Stomach (tissue), 9 donors: ENCODE measurements around the gene COX8A. TPM values are rescaled to one million over a fixed set of nuclear protein-coding genes. Genes with fewer than 3 reads are reported as not detected.

ENCODE experiments used
- DNase-seq, 2 donors: peaks; one replicate each; pipeline versions ENCODE4 v3.0.0 to v3.0.0-alpha.2; 2013 to 2019
- H3K27ac ChIP-seq, 5 donors: fragments of 200-600 bp in 4 of 5; sonication (generic) in 4 of 5; one replicate each; pipeline ENCODE4 v1.5.1; 2013 to 2019; ENCODE audit warnings: mild to moderate bottlenecking in 1 of 5, moderate library complexity in 1 of 5
- H3K27me3 ChIP-seq, 3 donors: fragments of 200-600 bp; sonication (generic); one replicate each; pipeline ENCODE4 v1.5.1; 2017 to 2019; ENCODE audit warnings: mixed run types in 1 of 3
- H3K36me3 ChIP-seq, 4 donors: fragments of 200-600 bp; sonication (generic); 1 replicate in 3 of 4; 2 replicates in 1 of 4; pipeline ENCODE4 v1.5.1; 2016 to 2019
- H3K4me1 ChIP-seq, 4 donors: fragments of 200-600 bp; sonication (generic); one replicate each; pipeline ENCODE4 v1.5.1; 2016 to 2019
- H3K4me3 ChIP-seq, 4 donors: fragments of 200-600 bp; sonication (generic) in 3 of 4; one replicate each; pipeline ENCODE4 v1.5.1; 2016 to 2019; ENCODE audit warnings: mild to moderate bottlenecking in 1 of 4
- H3K9me3 ChIP-seq, 4 donors: fragments of 200-600 bp; sonication (generic); one replicate each; pipeline ENCODE4 v1.5.1; 2016 to 2019
- CTCF ChIP-seq, 7 experiments: fragments of 450-650 bp in 4 of 7; fragments of 200-600 bp in 3 of 7; sonication (generic) in 3 of 7; IDR thresholded peaks; one replicate each; pipeline ENCODE4 v1.5.1; 2016 to 2019; ENCODE audit warnings: antibody characterized with exemption in 7 of 7, control low read depth in 2 of 7, mild to moderate bottlenecking in 1 of 7
- EP300 ChIP-seq: sonication (generic); formaldehyde crosslinking; IDR thresholded peaks from one replicate; pipeline ENCODE4 v1.6.1; 2017; ENCODE audit warnings: antibody characterized with exemption
- POLR2A ChIP-seq, 4 donors: fragments of 450-650 bp; IDR thresholded peaks; one replicate each; pipeline ENCODE4 v1.6.1; 2016; ENCODE audit warnings: antibody characterized with exemption in 4 of 4, control low read depth in 2 of 4, mild to moderate bottlenecking in 1 of 4, moderate library complexity in 1 of 4
- POLR2AphosphoS5 ChIP-seq, 3 donors: sonication (generic); formaldehyde crosslinking; IDR thresholded peaks; one replicate each; pipeline ENCODE4 v1.6.1; 2016; ENCODE audit warnings: antibody characterized with exemption in 3 of 3
- WGBS, 5 donors: extraction: QIAGEN DNeasy Blood & Tissue Kit in 3 of 5; methylation state at CpG; one replicate each; pipeline versions ENCODE4 v1.1.5 to v1.1.7; 2013 to 2018; 5-methylcytosine and 5-hydroxymethylcytosine counted together
- intact Hi-C: fragments of 100-400 bp; cut with DNase I; formaldehyde crosslinking; loops from one replicate; pipeline ENCODE4 v1.15.1; 2023; ENCODE audit warnings: low total_unique reads
- polyA plus RNA-seq, 3 donors: library from polyadenylated mRNA; stranded (reverse); fragments of 200-250 nt; gene quantifications; one replicate each; pipeline ENCODE4 v1.2.3, GENCODE V29; 2013
- total RNA-seq, 5 donors: library from RNA; depleted of rRNA; stranded (reverse); fragments of >200 nt; gene quantifications; one replicate each; pipeline versions ENCODE4 v1.1.0 to v1.2.3, GENCODE V29; 2014 to 2016
- donor health status: healthy with polysubstance abuse.
- donor health status: Bipolar disorder and iron deficiency.
- donor health status: healthy.

Gene COX8A
- total and polyA plus RNA-seq, 8 donors: 107 to 1,045 (median 933) TPM

- Histone ChIP-seq H3K27me3 (peaks cover 0 to 20% (median 0%) of the 10 kb centered on the region in 3 donors), H3K4me1 (peaks cover 29 to 35% (median 32%) of the 10 kb centered on the region in 4 donors), H3K9me3 (no peaks in the 10 kb centered on the region), H3K4me3 (no peak overlapping the region), H3K27ac (no peak overlapping the region), H3K36me3 (peaks cover 30 to 74% (median 71%) of the 10 kb centered on the region in 4 donors)
- intact Hi-C loops: no loop called here
- no peak for DNase-seq
- 84 to 90% (median 90%) methylated on average over 9 to 18 of the region's 18 CpGs for WGBS, 5 donors
- no peak for TF ChIP-seq CTCF (IDR thresholded peaks at IDR 0.05)
- TF ChIP-seq POLR2A (IDR thresholded peaks at IDR 0.05): no peak
- TF ChIP-seq POLR2AphosphoS5 (IDR thresholded peaks at IDR 0.05): no peak
- TF ChIP-seq EP300: no peak
Observed at GRCh38 chr11:63996512-63996911, 22.1 kb downstream of the COX8A start.

GRCh38 chr11:63997104-63997700 lies 22.8 kb downstream of the COX8A start:
- H3K36me3 ChIP-seq: peaks cover 30 to 67% (median 65%) of the 10 kb centered on the region in 4 donors
- TF ChIP-seq POLR2A (IDR thresholded peaks at IDR 0.05) (no peak), EP300 (no peak), CTCF (IDR thresholded peaks at IDR 0.05) (no peak), POLR2AphosphoS5 (IDR thresholded peaks at IDR 0.05) (no peak)
- intact Hi-C loops: no loop called here
- no peaks in the 10 kb centered on the region for H3K9me3 ChIP-seq
- H3K4me3 ChIP-seq: no peak overlapping the region
- peaks cover 29 to 42% (median 32%) of the 10 kb centered on the region in 4 donors for H3K4me1 ChIP-seq
- WGBS, 5 donors: 91 to 93% (median 92%) methylated on average over 10 to 27 of the region's 27 CpGs
- no peak overlapping the region for H3K27ac ChIP-seq
- no peak for DNase-seq
- peaks cover 0 to 23% (median 0%) of the 10 kb centered on the region in 3 donors for H3K27me3 ChIP-seq

- Histone ChIP-seq H3K4me1 (peaks cover 29 to 43% (median 32%) of the 10 kb centered on the region in 4 donors), H3K27ac (no peak overlapping the region), H3K27me3 (peaks cover 0 to 25% (median 0%) of the 10 kb centered on the region in 3 donors), H3K9me3 (no peaks in the 10 kb centered on the region), H3K36me3 (peaks cover 30 to 60% (median 58%) of the 10 kb centered on the region in 4 donors), H3K4me3 (no peak overlapping the region)
- WGBS, 5 donors: 76 to 86% (median 83%) methylated on average over 9 to 11 of the region's 11 CpGs
- no peak for TF ChIP-seq POLR2AphosphoS5 (IDR thresholded peaks at IDR 0.05)
- no peak for TF ChIP-seq POLR2A (IDR thresholded peaks at IDR 0.05)
- TF ChIP-seq EP300: no peak
- TF ChIP-seq CTCF (IDR thresholded peaks at IDR 0.05): no peak
- no peak for DNase-seq
- intact Hi-C loops: no loop called here
Observed at GRCh38 chr11:63997801-63998337, 23.4 kb downstream of the COX8A start.

- peak; percentile 65 to 72 for DNase-seq
- Histone ChIP-seq H3K27me3 (peaks cover 0 to 26% (median 0%) of the 10 kb centered on the region in 3 donors), H3K4me3 (peak overlapping the region; percentile 19 to 48 (median 40)), H3K36me3 (peaks cover 30 to 51% (median 50%) of the 10 kb centered on the region in 4 donors), H3K9me3 (no peaks in the 10 kb centered on the region), H3K27ac (peak overlapping the region in 3 of 5 donors; percentile 16 to 32 (median 16)), H3K4me1 (peaks cover 29 to 43% (median 32%) of the 10 kb centered on the region in 4 donors)
- peak in 1 of 3 donors; percentile 14 for TF ChIP-seq POLR2AphosphoS5 (IDR thresholded peaks at IDR 0.05)
- no peak for TF ChIP-seq EP300
- peak in 1 of 7 experiments; percentile 22 for TF ChIP-seq CTCF (IDR thresholded peaks at IDR 0.05)
- no peak for TF ChIP-seq POLR2A (IDR thresholded peaks at IDR 0.05)
- 50 to 73% (median 61%) methylated on average over 29 to 54 of the region's 54 CpGs for WGBS, 5 donors
- intact Hi-C loops: no loop called here
Observed at GRCh38 chr11:63998558-63999348, 24.3 kb downstream of the COX8A start.
